ENCODE measurements around the gene HDAC9.

HDAC9 gene

DNA sequence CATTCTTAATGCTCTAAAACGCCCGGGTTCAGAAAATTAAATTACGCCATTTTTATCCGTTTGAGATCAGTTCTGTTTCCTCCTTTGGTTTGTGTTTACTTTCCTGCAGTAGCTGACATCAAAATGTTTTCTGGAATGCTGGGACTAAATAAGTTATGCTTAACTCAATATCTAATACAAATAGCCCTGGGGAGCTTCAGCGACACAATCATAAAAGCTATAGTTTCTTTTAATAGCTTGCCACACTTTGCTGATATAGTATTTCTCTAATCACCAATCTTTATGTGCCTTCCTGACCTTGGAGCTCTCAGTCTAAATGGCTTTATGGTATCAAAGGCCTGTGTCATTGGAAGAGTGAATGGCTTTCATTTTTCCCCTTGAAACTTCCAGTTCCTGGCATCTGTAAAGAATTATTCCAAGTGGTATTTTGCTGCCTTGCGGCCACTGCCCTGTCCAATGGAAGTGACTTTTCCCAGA lies 202.7 kb downstream of the HDAC9 start:
- Histone ChIP-seq H2AFZ (ENCODE audit: low read depth, low read length, severe bottlenecking) (no peak overlapping the region), H3K9me3 (ENCODE audit: insufficient read depth, low read length) (no peaks in the 10 kb centered on the region), H3K9me2 (replicated peaks; ENCODE audit: insufficient read depth, low read length) (no peaks in the 10 kb centered on the region), H3K79me2 (ENCODE audit: insufficient read depth, low read length) (no peaks in the 10 kb centered on the region), H3K27ac (ENCODE audit: low read depth, low read length) (no peak overlapping the region), H3K4me3 (ENCODE audit: insufficient read depth, low read length, poor library complexity, severe bottlenecking) (no peak overlapping the region), H3K4me2 (ENCODE audit: low read depth, low read length, poor library complexity, severe bottlenecking) (no peak overlapping the region), H3K27me3 (ENCODE audit: low read length) (no peaks in the 10 kb centered on the region), H3F3A (ENCODE audit: insufficient read depth) (no peaks in the 10 kb centered on the region), H3K9ac (ENCODE audit: low read length) (no peak overlapping the region), H4K20me1 (ENCODE audit: low read depth, low read length) (no peaks in the 10 kb centered on the region), H3K36me3 (ENCODE audit: low read length) (no peaks in the 10 kb centered on the region)
- TF ChIP-seq, protein P1, sequence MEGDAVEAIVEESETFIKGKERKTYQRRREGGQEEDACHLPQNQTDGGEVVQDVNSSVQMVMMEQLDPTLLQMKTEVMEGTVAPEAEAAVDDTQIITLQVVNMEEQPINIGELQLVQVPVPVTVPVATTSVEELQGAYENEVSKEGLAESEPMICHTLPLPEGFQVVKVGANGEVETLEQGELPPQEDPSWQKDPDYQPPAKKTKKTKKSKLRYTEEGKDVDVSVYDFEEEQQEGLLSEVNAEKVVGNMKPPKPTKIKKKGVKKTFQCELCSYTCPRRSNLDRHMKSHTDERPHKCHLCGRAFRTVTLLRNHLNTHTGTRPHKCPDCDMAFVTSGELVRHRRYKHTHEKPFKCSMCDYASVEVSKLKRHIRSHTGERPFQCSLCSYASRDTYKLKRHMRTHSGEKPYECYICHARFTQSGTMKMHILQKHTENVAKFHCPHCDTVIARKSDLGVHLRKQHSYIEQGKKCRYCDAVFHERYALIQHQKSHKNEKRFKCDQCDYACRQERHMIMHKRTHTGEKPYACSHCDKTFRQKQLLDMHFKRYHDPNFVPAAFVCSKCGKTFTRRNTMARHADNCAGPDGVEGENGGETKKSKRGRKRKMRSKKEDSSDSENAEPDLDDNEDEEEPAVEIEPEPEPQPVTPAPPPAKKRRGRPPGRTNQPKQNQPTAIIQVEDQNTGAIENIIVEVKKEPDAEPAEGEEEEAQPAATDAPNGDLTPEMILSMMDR (IDR thresholded peaks at IDR 0.05; ENCODE audit: insufficient read depth, low read length, poor library complexity, severe bottlenecking) = no peak
- no peak for TF ChIP-seq EZH2phosphoT487 (conservative IDR thresholded peaks at IDR 0.05; ENCODE audit: low read length)

DNA sequence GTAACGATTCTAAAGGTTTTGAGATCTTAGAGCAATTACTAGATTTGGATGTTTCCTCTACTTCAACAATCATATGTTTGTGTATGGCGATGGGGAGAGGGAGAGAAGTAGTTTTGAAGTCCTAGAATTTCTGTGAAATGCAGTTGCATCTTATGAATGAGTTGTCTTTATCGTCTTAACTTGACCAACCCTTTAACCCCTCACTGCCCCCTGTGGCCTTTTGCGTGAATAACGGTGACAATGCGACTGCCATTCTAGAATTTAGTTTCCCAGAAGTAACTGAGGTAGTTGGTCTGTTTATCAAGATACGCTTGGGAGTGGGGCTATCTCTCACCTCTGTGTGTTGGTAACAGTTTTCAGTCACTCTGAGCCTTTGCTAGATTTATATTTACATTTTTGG lies 204.6 kb downstream of the HDAC9 start:
- H3K27ac ChIP-seq (ENCODE audit: low read depth, low read length) = no peak overlapping the region
- no peaks in the 10 kb centered on the region for H3K79me2 ChIP-seq (ENCODE audit: insufficient read depth, low read length)
- H3K4me2 ChIP-seq (ENCODE audit: low read depth, low read length, poor library complexity, severe bottlenecking) = no peak overlapping the region
- TF ChIP-seq, protein P1 (IDR thresholded peaks at IDR 0.05; ENCODE audit: insufficient read depth, low read length, poor library complexity, severe bottlenecking) = peak; percentile 14
- TF ChIP-seq EZH2phosphoT487 (conservative IDR thresholded peaks at IDR 0.05; ENCODE audit: low read length) = no peak
- H3K36me3 ChIP-seq (ENCODE audit: low read length) = no peaks in the 10 kb centered on the region
- no peaks in the 10 kb centered on the region for H3K9me3 ChIP-seq (ENCODE audit: insufficient read depth, low read length)
- no peaks in the 10 kb centered on the region for H3K27me3 ChIP-seq (ENCODE audit: low read length)
- no peak overlapping the region for H3K4me3 ChIP-seq (ENCODE audit: insufficient read depth, low read length, poor library complexity, severe bottlenecking)
- no peaks in the 10 kb centered on the region for H3K9me2 ChIP-seq (replicated peaks; ENCODE audit: insufficient read depth, low read length)
- H4K20me1 ChIP-seq (ENCODE audit: low read depth, low read length) = no peaks in the 10 kb centered on the region
- H3K9ac ChIP-seq (ENCODE audit: low read length) = no peak overlapping the region
- H3F3A ChIP-seq (ENCODE audit: insufficient read depth) = no peaks in the 10 kb centered on the region
- no peak overlapping the region for H2AFZ ChIP-seq (ENCODE audit: low read depth, low read length, severe bottlenecking)

DNA sequence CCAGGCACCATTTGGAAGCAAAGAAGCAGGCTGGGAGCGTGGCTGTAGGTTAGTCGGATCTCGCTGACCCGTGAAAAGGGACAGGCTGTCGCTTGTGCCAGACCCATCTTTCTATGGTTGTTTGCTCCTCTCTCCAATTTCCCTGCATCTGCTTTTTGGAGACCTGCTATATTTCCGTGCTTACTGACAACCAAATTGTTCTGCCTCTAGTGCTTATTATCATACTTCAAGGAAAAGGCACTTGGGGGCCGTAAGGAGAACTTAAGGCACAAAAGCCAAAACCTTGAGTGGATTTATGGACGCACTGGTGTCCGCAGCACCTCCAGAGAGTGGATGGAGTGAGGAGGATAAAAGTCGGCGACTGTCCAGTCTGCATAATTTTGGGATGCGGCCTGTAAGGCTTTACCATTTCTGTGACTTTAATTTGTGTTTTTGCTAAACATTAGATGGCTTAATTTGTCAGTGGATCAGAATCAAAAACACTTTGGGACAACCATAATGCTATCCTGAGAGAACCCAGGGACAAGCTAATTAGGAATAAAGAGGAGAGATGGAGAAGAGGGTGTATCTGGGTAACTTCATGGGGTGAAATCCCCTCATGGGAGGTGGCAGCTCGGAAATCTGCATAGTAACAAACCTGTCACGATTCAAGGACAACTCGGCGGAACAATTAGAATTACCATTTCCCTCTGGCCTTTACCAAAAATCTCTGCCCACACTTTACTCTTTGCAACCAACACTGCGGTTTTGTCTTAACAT lies 206.7 kb downstream of the HDAC9 start:
- Histone ChIP-seq H3K27ac (ENCODE audit: low read depth, low read length) (no peak overlapping the region), H3F3A (ENCODE audit: insufficient read depth) (no peaks in the 10 kb centered on the region), H4K20me1 (ENCODE audit: low read depth, low read length) (no peaks in the 10 kb centered on the region), H2AFZ (ENCODE audit: low read depth, low read length, severe bottlenecking) (no peak overlapping the region), H3K4me3 (ENCODE audit: insufficient read depth, low read length, poor library complexity, severe bottlenecking) (no peak overlapping the region), H3K9ac (ENCODE audit: low read length) (no peak overlapping the region), H3K27me3 (ENCODE audit: low read length) (no peaks in the 10 kb centered on the region), H3K79me2 (ENCODE audit: insufficient read depth, low read length) (no peaks in the 10 kb centered on the region), H3K9me2 (replicated peaks; ENCODE audit: insufficient read depth, low read length) (no peaks in the 10 kb centered on the region), H3K4me2 (ENCODE audit: low read depth, low read length, poor library complexity, severe bottlenecking) (no peak overlapping the region), H3K36me3 (ENCODE audit: low read length) (no peaks in the 10 kb centered on the region), H3K9me3 (ENCODE audit: insufficient read depth, low read length) (no peaks in the 10 kb centered on the region)
- TF ChIP-seq EZH2phosphoT487 (conservative IDR thresholded peaks at IDR 0.05; ENCODE audit: low read length) = no peak
- TF ChIP-seq, protein P1 (IDR thresholded peaks at IDR 0.05; ENCODE audit: insufficient read depth, low read length, poor library complexity, severe bottlenecking) = no peak
